MCF 10A (cell line): Measurements from ENCODE around the gene PRAMEF17. TPM values are rescaled to one million over a fixed set of nuclear protein-coding genes. Genes with fewer than 3 reads are reported as not detected.
"Not testable (repeated sequence)": the region's sequence is repeated elsewhere in the genome, so short reads cannot be mapped to it uniquely, and the experiment has no call there.

Experiments
- BruUV-seq: library from RNA; stranded (reverse); fragments of 400-500 nt; replicated peaks from 2 replicates; lab custom pipeline; 2021; lab: Mats Ljungman, UMichigan
- CTCF ChIA-PET: fragments of 300-600 bp; sonication (Branson Sonifier 250); formaldehyde crosslinking; extraction: SDS; loops from one replicate; lab custom pipeline; 2021; ENCODE audit warnings: antibody characterized with exemption, inconsistent platforms; lab: Yijun Ruan, JAX
- POLR2A ChIA-PET: fragments of 300-600, 350-650 bp; sonication (Branson Sonifier 250); formaldehyde crosslinking; extraction: SDS; loops from one replicate; lab custom pipeline; 2020; ENCODE audit warnings: antibody characterized with exemption, inconsistent platforms; lab: Yijun Ruan, JAX
- DNase-seq: peaks from one replicate; pipeline ENCODE4 v3.0.0-alpha.2; 2018; ENCODE audit not compliant: unreplicated experiment
- H3K27ac Mint-ChIP-seq: one replicate; pipeline ENCODE4 v1.8.0; 2022; ENCODE audit warnings: mild to moderate bottlenecking, low read depth, mixed read lengths; ENCODE audit not compliant: unreplicated experiment
- H3K27me3 Mint-ChIP-seq: one replicate; pipeline ENCODE4 v1.8.0; 2022; ENCODE audit warnings: mixed read lengths; ENCODE audit not compliant: insufficient read depth, unreplicated experiment
- H3K36me3 Mint-ChIP-seq: one replicate; pipeline ENCODE4 v1.8.0; 2022; ENCODE audit warnings: mild to moderate bottlenecking, moderate library complexity, mixed read lengths; ENCODE audit not compliant: insufficient read depth, unreplicated experiment
- H3K4me1 Mint-ChIP-seq: one replicate; pipeline ENCODE4 v1.8.0; 2022; ENCODE audit warnings: mixed read lengths; ENCODE audit not compliant: insufficient read depth, unreplicated experiment
- H3K4me3 Mint-ChIP-seq: one replicate; pipeline ENCODE4 v1.8.0; 2022; ENCODE audit warnings: mild to moderate bottlenecking, moderate library complexity, mixed read lengths; ENCODE audit not compliant: unreplicated experiment
- H3K9me3 Mint-ChIP-seq: one replicate; pipeline ENCODE4 v1.8.0; 2022; ENCODE audit warnings: mixed read lengths; ENCODE audit not compliant: unreplicated experiment
- intact Hi-C: fragments of 100-400 bp; cut with micrococcal nuclease; formaldehyde crosslinking; loops from 2 replicates; pipeline ENCODE4 v1.14.1; 2022
- total RNA-seq: library from RNA; stranded (reverse); gene quantifications from 2 replicates; pipeline ENCODE4 v1.2.3, GENCODE V29; 2022
- TF ChIP-seq, protein P1 (sequence below): fragments of 200-600 bp; IDR thresholded peaks from one replicate; pipeline ENCODE4 v1.8.0; 2022; ENCODE audit warnings: antibody characterized with exemption, mild to moderate bottlenecking; ENCODE audit not compliant: unreplicated experiment

The PRAMEF17 gene
- total RNA-seq, 1 experiment from 2014 or later: not detected

DNA sequence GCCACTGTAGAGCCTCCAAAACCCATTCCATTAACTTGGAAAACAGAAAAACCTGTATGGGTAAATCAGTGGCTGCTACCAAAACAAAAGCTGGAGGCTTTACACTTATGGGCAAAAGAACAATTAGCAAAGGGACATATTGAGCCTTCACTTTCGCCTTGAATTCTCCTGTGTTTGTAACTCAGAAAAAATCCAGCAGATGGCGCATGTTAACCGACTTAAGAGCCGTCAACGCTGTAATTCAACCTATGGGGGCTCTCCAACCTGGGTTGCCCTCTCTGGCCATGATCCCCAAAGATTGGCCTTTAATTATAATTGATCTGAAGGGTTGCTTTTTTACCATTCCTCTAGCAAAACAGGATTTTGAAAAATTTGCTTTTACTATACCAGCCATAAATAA is 32.7 kb upstream of the PRAMEF17 start:
- intact Hi-C loops: loop anchor here (2.0 to 5.0 kb wide), 2 partner anchors 66 to 606 kb away; no protein-coding TSS in a partner anchor
- H3K4me1 Mint-ChIP-seq, H3K36me3 Mint-ChIP-seq, H3K27ac Mint-ChIP-seq, H3K4me3 Mint-ChIP-seq, CTCF ChIA-PET, BruUV-seq, H3K9me3 Mint-ChIP-seq, H3K27me3 Mint-ChIP-seq, POLR2A ChIA-PET: not testable (repeated sequence)
- DNase-seq: peak; percentile 65
- TF ChIP-seq, protein P1, sequence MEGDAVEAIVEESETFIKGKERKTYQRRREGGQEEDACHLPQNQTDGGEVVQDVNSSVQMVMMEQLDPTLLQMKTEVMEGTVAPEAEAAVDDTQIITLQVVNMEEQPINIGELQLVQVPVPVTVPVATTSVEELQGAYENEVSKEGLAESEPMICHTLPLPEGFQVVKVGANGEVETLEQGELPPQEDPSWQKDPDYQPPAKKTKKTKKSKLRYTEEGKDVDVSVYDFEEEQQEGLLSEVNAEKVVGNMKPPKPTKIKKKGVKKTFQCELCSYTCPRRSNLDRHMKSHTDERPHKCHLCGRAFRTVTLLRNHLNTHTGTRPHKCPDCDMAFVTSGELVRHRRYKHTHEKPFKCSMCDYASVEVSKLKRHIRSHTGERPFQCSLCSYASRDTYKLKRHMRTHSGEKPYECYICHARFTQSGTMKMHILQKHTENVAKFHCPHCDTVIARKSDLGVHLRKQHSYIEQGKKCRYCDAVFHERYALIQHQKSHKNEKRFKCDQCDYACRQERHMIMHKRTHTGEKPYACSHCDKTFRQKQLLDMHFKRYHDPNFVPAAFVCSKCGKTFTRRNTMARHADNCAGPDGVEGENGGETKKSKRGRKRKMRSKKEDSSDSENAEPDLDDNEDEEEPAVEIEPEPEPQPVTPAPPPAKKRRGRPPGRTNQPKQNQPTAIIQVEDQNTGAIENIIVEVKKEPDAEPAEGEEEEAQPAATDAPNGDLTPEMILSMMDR: peak; percentile 60

DNA sequence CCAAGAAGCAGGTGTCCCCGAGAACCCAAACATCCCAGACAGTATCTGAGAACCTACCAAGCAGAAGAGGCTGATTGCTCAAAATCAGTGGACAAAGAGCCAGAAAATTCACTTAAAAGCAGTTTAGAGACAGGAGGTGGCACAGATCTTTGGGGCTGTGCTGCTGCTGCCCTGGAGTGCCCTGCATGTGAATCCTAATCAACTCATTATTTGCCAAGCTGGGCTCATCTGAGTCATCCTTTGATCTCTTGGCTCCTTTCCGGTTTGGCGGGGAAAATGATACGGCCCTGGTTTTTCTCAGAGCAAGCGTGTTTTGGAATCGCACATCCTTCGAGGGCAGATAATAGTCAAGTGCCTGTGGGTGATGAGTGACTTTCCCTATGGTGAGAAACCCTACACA is 27.1 kb upstream of the PRAMEF17 start:
- H3K27me3 Mint-ChIP-seq, H3K27ac Mint-ChIP-seq: not testable (repeated sequence)

DNA sequence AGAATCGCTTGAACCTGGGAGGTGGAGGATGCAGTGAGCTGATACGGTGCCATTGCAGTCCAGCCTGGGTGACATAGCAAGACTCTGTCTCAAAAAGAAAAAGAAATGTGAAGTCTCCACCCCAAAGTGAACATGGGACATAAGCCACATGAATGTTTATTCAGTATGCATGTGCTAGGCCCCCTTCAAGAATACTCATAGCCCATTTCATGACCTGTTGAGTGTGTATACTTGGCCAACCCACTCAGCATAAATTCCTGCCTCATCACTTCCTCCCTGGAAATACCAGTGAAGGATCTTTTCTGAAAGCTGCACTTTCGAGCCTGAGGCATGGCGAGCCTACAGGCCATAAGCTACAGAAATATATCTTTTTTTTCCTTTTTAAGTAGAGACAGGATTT is 24.5 kb upstream of the PRAMEF17 start:
- H3K4me1 Mint-ChIP-seq, CTCF ChIA-PET, intact Hi-C loops, H3K4me3 Mint-ChIP-seq, BruUV-seq, POLR2A ChIA-PET, DNase-seq, H3K36me3 Mint-ChIP-seq, H3K9me3 Mint-ChIP-seq, H3K27ac Mint-ChIP-seq: not testable (repeated sequence)
- H3K27me3 Mint-ChIP-seq: peaks cover 19% of the 10 kb centered on the region

More for the DNA sequence above, 27.1 kb upstream of the PRAMEF17 start:
- H3K4me3 Mint-ChIP-seq, POLR2A ChIA-PET, H3K9me3 Mint-ChIP-seq, DNase-seq, H3K4me1 Mint-ChIP-seq, intact Hi-C loops, BruUV-seq, H3K36me3 Mint-ChIP-seq, CTCF ChIA-PET: not testable (repeated sequence)

DNA sequence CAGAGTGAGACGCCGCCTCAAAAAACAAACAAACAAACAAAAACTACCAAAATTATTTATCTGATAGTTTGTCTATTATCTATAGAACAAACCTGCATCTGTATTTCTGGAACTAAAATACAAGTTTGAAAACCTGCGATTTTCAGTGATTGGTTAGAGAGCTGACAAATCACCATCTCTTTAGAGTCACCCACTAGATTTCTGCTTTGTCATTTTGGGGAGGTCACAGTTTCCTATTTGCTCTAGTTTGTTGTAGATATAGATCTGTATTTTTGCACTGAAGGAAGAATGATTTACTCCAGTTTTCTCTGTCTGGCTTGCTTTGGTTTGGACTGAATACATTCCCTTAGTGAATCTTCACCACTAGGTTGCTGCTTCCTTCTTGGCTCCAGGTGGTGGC is 22.9 kb upstream of the PRAMEF17 start:
- H3K27me3 Mint-ChIP-seq: peaks cover 30% of the 10 kb centered on the region
- H3K4me3 Mint-ChIP-seq, BruUV-seq, CTCF ChIA-PET, H3K27ac Mint-ChIP-seq, DNase-seq, H3K4me1 Mint-ChIP-seq, H3K36me3 Mint-ChIP-seq, POLR2A ChIA-PET, H3K9me3 Mint-ChIP-seq, intact Hi-C loops: not testable (repeated sequence)

DNA sequence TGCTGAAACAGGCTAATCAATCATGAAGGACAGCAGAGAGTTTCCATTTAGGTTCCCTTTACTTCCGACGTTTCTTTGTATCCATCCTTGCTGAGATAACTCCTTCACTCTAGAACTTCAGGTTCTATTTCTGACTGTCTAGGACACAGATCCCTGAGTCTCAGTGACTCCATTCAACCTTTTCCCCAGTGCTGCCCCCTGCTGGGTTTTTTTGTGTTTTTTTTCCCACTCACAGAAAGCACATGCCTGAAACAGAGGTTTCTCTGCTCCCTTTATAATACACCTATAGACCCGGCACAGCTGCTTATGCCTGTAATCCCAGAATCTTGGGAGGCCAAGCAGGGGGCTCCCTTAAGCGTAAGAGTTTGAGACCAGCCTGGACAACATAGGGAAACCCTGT is 20.9 kb upstream of the PRAMEF17 start:
- H3K36me3 Mint-ChIP-seq, H3K9me3 Mint-ChIP-seq, BruUV-seq, intact Hi-C loops, H3K27ac Mint-ChIP-seq, H3K4me3 Mint-ChIP-seq, H3K4me1 Mint-ChIP-seq, CTCF ChIA-PET, POLR2A ChIA-PET: not testable (repeated sequence)
- DNase-seq: peak; percentile 61
- TF ChIP-seq, protein P1: peak; percentile 42
- H3K27me3 Mint-ChIP-seq: peaks cover 30% of the 10 kb centered on the region

DNA sequence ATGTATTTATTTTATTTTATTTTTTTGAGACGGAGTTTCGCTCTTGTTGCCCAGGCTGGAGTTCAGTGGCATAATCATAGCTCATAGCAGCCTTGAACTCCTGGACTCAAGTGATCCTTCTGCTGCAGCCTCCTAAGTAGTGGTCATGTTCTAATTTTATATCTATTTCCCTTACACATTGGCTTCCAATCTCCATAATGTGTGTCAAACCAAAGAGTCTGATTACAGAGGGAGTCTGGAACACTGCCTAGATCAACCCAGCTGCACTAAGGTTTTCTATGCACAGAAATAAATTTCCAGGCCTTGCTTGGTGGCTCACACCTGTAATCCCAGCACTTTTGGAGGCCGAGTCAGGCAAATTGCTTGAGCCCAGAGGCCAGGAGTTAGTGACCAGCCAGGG is 10.4 kb upstream of the PRAMEF17 start:
- intact Hi-C loops: not testable (repeated sequence)

DNA sequence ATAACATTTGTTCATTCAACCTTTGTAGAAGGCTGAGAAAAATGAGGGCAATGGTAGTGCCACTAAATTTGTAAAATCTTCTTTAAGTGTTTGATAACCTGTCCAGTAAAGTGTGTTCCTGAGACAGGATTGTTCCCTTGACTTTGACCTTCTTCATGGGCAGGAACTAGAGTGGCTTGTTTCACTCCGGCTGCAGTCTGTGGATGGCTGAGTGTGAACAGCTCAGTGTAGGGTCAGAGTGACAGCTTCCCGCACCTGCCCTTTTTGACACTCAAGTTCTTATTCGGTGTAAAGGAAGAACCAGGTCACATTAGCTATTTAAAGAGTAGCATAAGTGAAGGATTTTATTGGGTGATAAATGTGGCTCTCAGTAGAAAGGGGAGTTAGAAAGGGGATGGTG is 9.1 kb upstream of the PRAMEF17 start:
- H3K36me3 Mint-ChIP-seq, H3K4me3 Mint-ChIP-seq, POLR2A ChIA-PET, BruUV-seq, H3K4me1 Mint-ChIP-seq, H3K27ac Mint-ChIP-seq, DNase-seq, intact Hi-C loops, H3K9me3 Mint-ChIP-seq: not testable (repeated sequence)
- H3K27me3 Mint-ChIP-seq: peaks cover 15% of the 10 kb centered on the region
- CTCF ChIA-PET: interaction anchor here (0.8 kb wide), 1 partner anchor 38 kb away, joined by 3 read pairs; no protein-coding TSS in a partner anchor

More for the DNA sequence above, 10.4 kb upstream of the PRAMEF17 start:
- H3K27me3 Mint-ChIP-seq, H3K27ac Mint-ChIP-seq, BruUV-seq, POLR2A ChIA-PET, DNase-seq, H3K9me3 Mint-ChIP-seq, H3K36me3 Mint-ChIP-seq, H3K4me3 Mint-ChIP-seq, H3K4me1 Mint-ChIP-seq: not testable (repeated sequence)
- CTCF ChIA-PET: interaction anchor here (0.6 kb wide), 1 partner anchor 54 kb away, joined by 3 read pairs; no protein-coding TSS in a partner anchor

DNA sequence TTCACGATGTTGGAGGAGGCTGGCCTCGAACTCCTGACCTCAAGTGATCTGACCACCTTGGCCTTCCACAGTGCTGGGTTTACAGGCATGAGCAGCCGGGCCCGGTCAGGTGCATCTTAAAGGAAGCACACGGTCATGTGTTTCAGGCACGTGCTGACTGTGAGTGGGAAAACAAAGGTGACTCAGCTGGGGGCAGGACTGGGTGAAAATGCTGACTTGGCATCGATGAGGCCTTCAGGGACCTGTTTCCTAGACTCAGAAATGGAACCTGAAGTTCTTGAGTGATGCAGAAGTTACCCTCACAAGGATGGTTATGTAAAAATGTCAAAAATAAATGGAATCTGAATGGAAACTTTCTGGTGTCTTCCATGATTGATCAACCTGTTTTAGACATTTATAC is 3.6 kb downstream of the PRAMEF17 start:
- POLR2A ChIA-PET, DNase-seq, intact Hi-C loops, H3K4me1 Mint-ChIP-seq, H3K27ac Mint-ChIP-seq, BruUV-seq, H3K4me3 Mint-ChIP-seq, H3K9me3 Mint-ChIP-seq, H3K36me3 Mint-ChIP-seq: not testable (repeated sequence)
- CTCF ChIA-PET: interaction anchor here (1.1 to 1.2 kb wide), 2 partner anchors 30 to 42 kb away, joined by 3 to 5 read pairs; no protein-coding TSS in a partner anchor
- H3K27me3 Mint-ChIP-seq: peaks cover 28% of the 10 kb centered on the region
